Stimulated activated CD8-positive, alpha-beta memory T cell treated with anti-CD3 and anti-CD28 coated beads, Interleukin-7, amount 100 ng/mL, for 1 hour (primary cell): ENCODE data around the gene SELENOI.
"Not testable (repeated sequence)": the region's sequence is repeated elsewhere in the genome, so short reads cannot be mapped to it uniquely, and the experiment has no call there.

Experiments
- DNase-seq, 2 donors: peaks; one replicate each; pipeline ENCODE4 v3.0.0-alpha.2; 2020; ENCODE audit warnings: low read depth in 2 of 2

SELENOI gene, protein sequence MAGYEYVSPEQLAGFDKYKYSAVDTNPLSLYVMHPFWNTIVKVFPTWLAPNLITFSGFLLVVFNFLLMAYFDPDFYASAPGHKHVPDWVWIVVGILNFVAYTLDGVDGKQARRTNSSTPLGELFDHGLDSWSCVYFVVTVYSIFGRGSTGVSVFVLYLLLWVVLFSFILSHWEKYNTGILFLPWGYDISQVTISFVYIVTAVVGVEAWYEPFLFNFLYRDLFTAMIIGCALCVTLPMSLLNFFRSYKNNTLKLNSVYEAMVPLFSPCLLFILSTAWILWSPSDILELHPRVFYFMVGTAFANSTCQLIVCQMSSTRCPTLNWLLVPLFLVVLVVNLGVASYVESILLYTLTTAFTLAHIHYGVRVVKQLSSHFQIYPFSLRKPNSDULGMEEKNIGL

DNA sequence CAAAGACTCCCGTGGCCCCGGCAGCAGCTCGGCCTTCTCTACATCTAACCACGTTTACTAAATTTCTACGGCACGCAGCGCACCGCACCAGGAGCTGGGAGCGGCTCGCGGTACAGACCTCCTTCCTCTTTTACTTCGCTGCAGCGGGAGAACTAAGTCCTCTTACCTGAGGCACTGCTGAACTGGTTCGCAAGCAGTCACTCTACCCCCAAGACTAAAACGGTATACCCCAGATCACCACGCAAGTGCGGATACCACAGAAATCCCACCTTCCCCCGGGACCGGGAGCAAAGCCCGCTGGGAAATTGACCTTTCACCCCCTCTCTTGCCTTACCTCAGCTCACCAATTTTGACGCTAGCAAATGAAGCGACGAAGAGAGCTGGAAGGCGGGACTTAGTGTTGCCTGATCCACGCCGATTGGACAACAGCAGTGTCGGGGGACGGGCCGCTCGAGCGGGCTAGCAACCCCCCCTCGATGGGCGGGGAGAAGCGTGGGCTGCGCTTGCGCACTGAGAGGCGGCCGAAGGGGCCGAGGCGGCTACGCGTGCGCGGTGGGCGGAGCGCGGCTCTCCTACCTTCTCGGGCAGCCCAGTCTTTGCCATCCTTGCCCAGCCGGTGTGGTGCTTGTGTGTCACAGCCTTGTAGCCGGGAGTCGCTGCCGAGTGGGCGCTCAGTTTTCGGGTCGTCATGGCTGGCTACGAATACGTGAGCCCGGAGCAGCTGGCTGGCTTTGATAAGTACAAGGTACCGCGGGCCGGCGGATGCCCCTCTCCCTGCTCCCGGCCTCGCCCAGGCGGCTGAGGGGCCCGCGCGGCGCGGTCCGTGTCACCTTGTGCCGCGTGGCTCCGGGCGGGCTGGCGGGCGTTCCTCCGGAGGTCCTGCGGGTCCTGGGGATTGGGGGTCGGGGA lies at the start of gene SELENOI:
Gene SELENOI (plus strand): TSS at position 599 of the 909 bp plus-strand sequence. CDS start 90 bp downstream, at position 689.
- peak; percentile 99 for DNase-seq

- no peak for DNase-seq
Observed at GRCh38 chr2:26297061-26297460, 48.9 kb upstream of the SELENOI start.

DNA sequence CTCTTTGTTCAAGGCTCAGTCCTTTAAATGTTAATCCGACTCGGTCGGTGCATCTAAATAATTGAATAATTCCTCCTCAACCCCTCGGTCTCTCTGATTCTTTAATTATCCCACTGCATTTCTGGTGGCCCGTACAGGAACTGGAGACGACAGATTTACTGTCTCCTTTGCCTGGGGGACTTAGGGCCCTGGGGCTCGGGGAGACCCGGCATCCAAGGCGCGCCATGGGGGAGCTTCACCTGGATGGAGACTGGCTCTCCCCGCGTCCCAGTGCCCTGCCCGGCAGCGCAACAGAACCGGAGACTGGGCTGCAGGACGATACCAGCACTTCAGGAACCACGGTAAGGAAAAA lies 47.7 kb upstream of the SELENOI start:
- DNase-seq = no peak

DNA sequence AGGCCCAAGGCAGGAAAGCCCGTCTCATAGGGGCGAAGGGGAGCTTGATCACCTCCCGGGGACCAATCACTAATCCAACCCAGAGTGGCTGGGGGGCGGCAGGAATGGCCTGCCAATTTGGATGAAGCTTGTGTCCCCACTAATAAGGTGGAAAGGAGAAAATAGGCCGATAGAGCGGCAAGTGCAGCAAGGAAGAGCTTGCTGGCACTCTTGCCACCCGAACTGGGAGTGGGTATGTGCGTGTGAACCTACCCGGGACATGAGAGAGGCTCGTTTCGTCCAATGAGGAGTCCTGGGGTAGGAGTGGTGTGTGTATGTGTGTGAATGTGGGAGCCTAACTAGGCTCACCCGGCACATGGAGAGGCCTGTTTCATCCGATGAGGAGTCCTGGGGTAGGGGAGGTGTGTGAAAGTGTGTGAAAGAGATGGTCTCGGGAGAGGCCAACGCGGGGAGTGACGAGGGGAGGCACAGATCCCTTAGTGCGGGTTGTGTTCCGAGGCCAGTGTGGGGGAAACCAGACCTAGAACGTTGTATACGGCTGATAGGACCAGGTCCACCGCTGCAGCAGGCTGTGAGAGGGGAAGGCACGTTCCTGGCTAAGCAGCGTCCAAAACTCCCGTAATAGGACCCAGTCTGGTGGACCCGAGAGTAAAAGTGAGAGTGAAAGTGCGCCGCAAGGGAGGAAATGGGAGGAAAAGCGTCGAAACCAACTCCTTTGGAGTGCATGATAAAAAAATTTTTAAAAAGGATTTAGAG lies 47.1 kb upstream of the SELENOI start:
- peak; percentile 4 to 5 for DNase-seq

- peak in 1 of 2 donors; percentile 5 for DNase-seq
Observed at GRCh38 chr2:26299471-26300101, 46.4 kb upstream of the SELENOI start.

- DNase-seq = no peak
Observed at GRCh38 chr2:26300234-26300925, 45.6 kb upstream of the SELENOI start.

DNA sequence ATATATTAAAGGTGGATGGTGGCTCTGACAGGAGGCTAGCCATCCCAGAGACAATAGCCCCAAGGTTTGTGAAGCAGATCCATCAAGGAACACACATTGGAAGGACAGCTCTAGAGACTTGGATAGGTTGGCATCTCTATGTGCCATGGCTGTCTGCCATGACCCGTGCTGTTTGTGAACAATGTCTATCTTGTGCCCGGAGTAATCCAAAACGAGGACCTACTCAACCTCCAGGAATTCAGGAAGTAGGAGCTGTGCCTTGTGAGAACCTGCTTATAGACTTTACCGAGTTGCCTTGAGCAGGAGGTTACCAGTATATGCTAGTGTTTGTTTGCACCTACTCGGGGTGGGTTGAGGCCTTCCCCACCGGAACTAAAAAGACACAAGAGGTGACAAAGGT lies 43.1 kb upstream of the SELENOI start:
- DNase-seq = no peak

DNA sequence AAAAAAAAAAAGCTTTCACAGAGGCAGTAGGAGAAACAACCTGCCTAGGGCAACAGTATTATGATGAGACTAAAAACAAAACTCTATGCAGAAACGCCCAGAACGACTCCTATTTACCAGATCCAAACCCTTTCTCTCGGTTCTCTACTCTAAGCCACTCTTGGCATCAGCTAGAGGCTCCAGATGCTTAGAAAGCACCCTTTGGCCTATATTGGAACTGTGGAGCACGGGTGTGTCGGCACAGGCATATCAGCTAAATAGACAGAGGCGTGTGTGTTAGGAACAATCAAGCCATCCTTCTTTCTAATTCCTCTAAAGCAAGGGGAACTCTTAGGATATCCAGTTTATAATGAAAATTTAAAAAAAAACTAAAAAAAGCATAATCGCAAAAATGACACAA lies 40.8 kb upstream of the SELENOI start:
- DNase-seq = not testable (repeated sequence)

DNA sequence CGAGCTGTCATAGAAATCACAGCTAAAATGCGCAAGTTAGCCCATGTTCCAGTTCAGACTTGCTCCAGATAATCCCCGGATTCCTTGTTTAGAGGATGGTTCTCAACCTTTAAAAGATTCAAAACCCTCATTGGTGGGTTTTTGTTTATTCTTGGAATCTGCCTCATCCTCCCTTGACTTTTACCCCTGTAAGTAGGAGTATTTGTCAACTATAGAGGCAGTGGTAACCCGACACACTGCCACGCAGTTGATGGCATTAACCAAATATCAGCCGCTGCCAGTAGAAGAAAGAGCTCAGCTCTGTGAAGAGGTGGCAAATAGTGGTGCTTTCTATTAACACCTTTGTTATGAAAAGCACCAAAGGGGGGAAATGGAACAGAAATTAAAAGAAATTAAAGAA lies 40.4 kb upstream of the SELENOI start:
- no peak for DNase-seq

- DNase-seq = no peak
Observed at GRCh38 chr2:26309921-26310320, 36.0 kb upstream of the SELENOI start.

DNA sequence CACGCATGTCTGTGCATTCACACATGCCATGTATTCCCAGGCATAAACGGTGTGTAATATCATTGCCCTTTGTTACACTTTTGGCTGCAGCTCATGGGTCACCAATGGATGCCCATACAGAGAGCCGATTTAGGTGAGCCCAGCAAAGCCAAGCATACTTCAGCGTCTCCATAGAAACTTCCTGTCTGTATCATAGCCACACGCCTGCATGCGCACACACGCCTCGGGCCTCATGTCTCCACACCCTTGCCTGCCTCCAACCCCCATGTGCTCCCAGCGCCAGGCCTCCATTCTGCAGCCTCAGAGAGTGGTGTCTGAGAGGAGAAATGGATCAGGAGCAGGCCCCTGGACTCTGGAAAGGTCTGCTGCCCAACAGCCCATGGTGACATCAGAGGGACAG lies 33.5 kb upstream of the SELENOI start:
- no peak for DNase-seq

DNA sequence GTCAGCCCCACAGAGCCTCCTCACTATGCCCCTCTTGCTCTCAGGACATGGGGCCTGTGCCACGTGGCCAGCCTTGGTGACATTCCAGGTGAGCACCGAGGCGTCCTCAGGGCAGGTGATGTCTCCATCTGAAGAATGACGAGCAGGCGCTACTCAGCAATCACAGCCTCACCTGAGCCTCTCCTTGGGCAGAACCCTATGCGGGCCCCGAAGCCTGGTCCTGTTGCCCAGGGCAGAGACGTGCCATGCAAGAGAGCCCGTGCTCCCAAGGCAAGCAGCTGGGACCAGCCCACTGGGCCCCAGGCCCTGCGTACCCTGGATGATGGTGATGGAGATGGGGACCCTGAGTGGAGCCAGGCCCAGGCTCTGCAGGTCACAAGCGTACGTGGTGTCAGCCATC lies 32.5 kb upstream of the SELENOI start:
- no peak for DNase-seq

GRCh38 chr2:26314243-26314642 lies 31.7 kb upstream of the SELENOI start:
- no peak for DNase-seq

DNA sequence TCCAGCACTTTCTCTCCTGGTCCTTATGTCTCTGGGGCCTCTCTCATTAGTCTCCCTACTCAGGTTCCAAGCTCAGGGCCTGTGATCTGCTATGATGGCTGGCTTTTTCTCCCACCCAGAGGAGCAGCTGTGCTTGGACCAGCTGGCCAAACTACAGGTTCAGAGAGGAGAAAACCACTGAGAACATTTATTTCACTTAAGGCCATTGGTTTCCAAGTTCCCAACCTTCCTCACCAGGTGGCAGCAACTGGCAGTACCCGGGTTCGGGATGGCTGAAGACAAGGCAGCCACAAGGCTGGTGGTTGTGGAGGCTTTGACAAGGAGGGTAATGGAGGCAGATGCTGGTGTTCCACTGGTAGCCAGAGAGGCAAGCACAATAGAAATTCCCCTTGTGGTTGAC lies 29.9 kb upstream of the SELENOI start:
- DNase-seq = no peak

DNA sequence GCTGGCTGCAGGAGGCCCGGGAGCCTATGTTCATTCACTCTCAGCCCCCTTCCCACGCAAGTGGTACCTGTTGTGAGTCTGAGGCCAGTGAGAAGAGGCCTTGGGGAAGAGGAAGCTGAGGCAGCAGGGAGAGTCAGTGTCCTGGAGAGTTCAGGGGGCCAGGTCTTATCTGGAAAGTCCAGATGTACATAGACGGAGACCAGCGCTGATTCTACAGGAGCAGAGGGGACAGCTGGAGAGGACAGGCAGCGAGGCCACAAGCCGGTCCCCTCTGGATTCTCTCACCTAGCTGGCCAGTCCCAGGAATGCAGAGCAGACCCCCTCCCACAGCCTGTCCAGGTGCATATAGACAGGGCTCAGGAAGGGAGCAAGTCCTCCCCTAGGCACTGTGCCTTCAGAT lies 29.1 kb upstream of the SELENOI start:
- DNase-seq = no peak

GRCh38 chr2:26317377-26318105 lies 28.4 kb upstream of the SELENOI start:
- no peak for DNase-seq

DNA sequence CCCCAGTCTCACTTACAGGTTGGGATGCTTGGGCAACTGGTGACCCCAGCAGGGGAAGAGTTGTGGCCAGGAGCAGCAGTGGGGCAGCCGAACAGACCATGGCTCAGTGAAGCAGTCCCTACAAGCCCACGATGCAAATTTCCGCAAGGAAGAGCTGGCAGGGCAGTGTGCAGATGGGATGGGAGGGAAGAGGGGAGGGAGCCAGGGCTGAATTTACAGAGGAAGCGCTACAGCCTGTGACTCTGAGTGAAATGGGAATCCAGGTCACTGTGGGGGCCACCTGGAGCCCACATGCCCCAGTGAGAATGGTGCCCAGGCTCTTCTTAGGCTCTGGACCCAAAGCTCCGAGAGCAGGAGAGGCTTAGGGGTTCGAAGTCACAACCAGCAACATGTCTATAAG lies 27.0 kb upstream of the SELENOI start:
- no peak for DNase-seq

DNA sequence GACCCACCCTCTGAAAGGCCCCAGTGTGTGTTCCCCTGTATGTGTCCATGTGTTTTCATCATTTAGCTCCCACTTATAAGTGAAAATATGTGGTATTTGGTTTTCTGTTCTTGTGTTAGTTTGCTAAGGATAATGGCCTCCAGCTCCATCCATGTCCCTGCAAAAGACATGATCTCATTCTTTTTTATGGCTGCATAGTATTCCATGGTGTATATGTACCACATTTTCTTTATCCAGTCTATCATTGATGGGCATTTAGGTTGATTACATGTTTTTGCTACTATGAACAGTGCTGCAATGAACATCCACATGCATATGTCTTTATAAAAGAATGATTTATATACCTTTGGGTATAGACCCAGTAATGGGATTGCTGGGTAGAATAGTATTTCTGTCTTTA lies 21.5 kb upstream of the SELENOI start:
- not testable (repeated sequence) for DNase-seq

DNA sequence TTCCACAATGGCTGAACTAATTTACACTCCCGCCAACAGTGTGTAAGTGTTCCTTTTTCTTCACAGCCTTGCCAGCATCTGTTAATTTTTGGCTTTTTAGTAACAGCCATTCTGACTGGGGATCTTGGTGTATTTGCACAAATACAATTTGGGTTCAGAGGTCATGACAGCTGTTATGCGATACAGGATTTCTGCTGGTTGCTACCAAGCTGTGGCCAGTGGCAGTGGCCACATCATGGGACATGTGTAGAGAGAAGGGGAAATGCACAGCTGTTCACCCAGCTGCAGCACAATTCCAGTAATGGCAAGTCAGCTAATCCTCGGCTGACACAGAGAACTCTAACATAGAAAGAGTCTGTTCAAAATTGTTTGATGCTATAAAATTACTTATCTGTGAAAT lies 21.0 kb upstream of the SELENOI start:
- no peak for DNase-seq

DNA sequence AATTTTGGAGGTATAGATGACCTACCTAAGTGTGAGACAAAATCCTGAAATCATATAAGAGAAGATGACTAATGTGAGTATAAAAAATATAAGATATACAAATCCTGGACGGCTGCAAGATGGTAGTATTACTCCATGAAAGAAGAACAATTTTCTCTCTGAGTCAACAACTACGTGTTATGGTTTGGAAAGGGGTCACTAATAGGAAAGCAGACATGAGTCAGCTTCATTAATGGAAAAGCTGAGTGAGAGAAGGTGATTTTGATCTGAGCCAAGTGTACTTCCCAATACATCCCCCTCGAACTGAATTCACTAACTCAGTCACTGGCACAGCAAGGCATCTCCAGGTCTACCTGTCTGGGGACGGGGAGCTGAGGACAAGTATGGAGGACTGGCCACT lies 20.1 kb upstream of the SELENOI start:
- DNase-seq = no peak
